GM12878 (cell line): ENCODE data around the gene ABHD14A. TPM values are rescaled to one million over a fixed set of nuclear protein-coding genes. Genes with fewer than 3 reads are reported as not detected.
A peak's percentile ranks its signal among the peaks of the same experiment; 100 is the strongest.

ENCODE experiments used
- ATAC-seq: fragments of 200-7000 bp; cut with Tn5 transposase; 3 replicates; pipeline ENCODE4 v1.9.1; 2020; ENCODE audit warnings: mild to moderate bottlenecking, moderate library complexity
- BruUV-seq: library from RNA; stranded (reverse); fragments of 400-500 nt; replicated peaks from 2 replicates; lab custom pipeline; 2021; lab: Mats Ljungman, UMichigan
- CTCF ChIA-PET: fragments of 300-600 bp; sonication (Branson Sonifier 250); formaldehyde crosslinking; extraction: SDS; loops from one replicate; lab custom pipeline; 2021; ENCODE audit warnings: inconsistent platforms; lab: Yijun Ruan, JAX
- POLR2A ChIA-PET: fragments of 350-600 bp; formaldehyde crosslinking; extraction: SDS; loops from one replicate; lab custom pipeline; 2021; ENCODE audit warnings: inconsistent platforms; lab: Charles Lee
- RAD21 ChIA-PET: fragments of 300-600 bp; sonication (Branson Sonifier 250); formaldehyde crosslinking; loops from one replicate; lab custom pipeline; 2023; ENCODE audit warnings: antibody characterized with exemption; ENCODE audit not compliant: unreplicated experiment; lab: Charles Lee
- SMC1A ChIA-PET: fragments of 300-600 bp; sonication (Branson Sonifier 250); formaldehyde crosslinking; loops from one replicate; lab custom pipeline; 2023; ENCODE audit not compliant: unreplicated experiment, uncharacterized antibody; lab: Charles Lee
- DNase-seq: peaks from one replicate; pipeline ENCODE4 v3.0.0-alpha.2; 2011; ENCODE audit warnings: low read depth, low spot score
- FAIRE-seq: peaks from 3 replicates; lab custom pipeline; 2011; peaks lifted over from hg19 to GRCh38; lab: Jason Lieb, UNC
- H2AFZ ChIP-seq: 2 replicates; pipeline ENCODE4 v1.6.0; 2011; ENCODE audit warnings: low read depth, low read length, control low read depth; ENCODE audit not compliant: control insufficient read depth
- H3K27ac ChIP-seq: 2 replicates; pipeline ENCODE4 v1.5.1; 2011; ENCODE audit warnings: control low read depth; ENCODE audit not compliant: control insufficient read depth, insufficient read depth
- H3K27me3 ChIP-seq, 2 experiments: replicated peaks in 1 of 2; 2 replicates each; pipeline versions ENCODE4 v1.6.0 to v1.6.1; 2011; ENCODE audit warnings: low read length in 1 of 2; ENCODE audit not compliant: control insufficient read depth in 2 of 2, insufficient read depth in 2 of 2
- H3K36me3 ChIP-seq, 2 experiments: 2 replicates each; pipeline ENCODE4 v1.5.1; 2011; ENCODE audit warnings: low read length in 1 of 2; ENCODE audit not compliant: control insufficient read depth in 2 of 2, insufficient read depth in 2 of 2
- H3K4me1 ChIP-seq: 2 replicates; pipeline ENCODE4 v1.6.1; 2011; ENCODE audit warnings: mild to moderate bottlenecking, low read length, moderate library complexity, mixed read lengths; ENCODE audit not compliant: control insufficient read depth, insufficient read depth
- H3K4me2 ChIP-seq: 2 replicates; pipeline ENCODE4 v1.6.0; 2011; ENCODE audit warnings: control low read depth; ENCODE audit not compliant: control insufficient read depth, insufficient read depth
- H3K4me3 ChIP-seq: fragments of 200-600 bp; sonication (generic); 2 replicates; pipeline ENCODE4 v1.5.1; 2016
- H3K79me2 ChIP-seq: 2 replicates; pipeline ENCODE4 v1.6.0; 2011; ENCODE audit warnings: low read length; ENCODE audit not compliant: control insufficient read depth, insufficient read depth
- H3K9ac ChIP-seq: 2 replicates; pipeline ENCODE4 v1.8.0; 2011; ENCODE audit warnings: low read length, control low read depth, mixed read lengths; ENCODE audit not compliant: control insufficient read depth, insufficient read depth
- H3K9me3 ChIP-seq: replicated peaks from 3 replicates; pipeline ENCODE4 v1.5.1; 2011; ENCODE audit warnings: mild to moderate bottlenecking, low read length; ENCODE audit not compliant: control insufficient read depth, insufficient read depth
- H4K20me1 ChIP-seq: 2 replicates; pipeline ENCODE4 v1.6.0; 2011; ENCODE audit not compliant: control insufficient read depth, insufficient read depth
- BACH1 ChIP-seq: fragments of 450-650 bp; IDR thresholded peaks from 2 replicates; pipeline ENCODE4 v1.6.1; 2017; ENCODE audit warnings: mild to moderate bottlenecking, borderline replicate concordance
- CBFB ChIP-seq: IDR thresholded peaks from 2 replicates; pipeline ENCODE4 v1.6.1; 2016; ENCODE audit warnings: antibody characterized with exemption, low read depth
- CREM ChIP-seq: IDR thresholded peaks from 2 replicates; pipeline ENCODE4 v1.6.1; 2014; ENCODE audit warnings: antibody characterized with exemption, low read depth
- E2F4 ChIP-seq: IDR thresholded peaks from 2 replicates; pipeline ENCODE4 v1.6.1; 2012; ENCODE audit warnings: low read depth, low read length, improper control_type of control experiment
- ESRRA ChIP-seq: IDR thresholded peaks from 2 replicates; pipeline ENCODE4 v1.6.1; 2012; ENCODE audit warnings: mild to moderate bottlenecking, low read length, improper control_type of control experiment
- HDAC6 ChIP-seq: fragments of 200-600 bp; sonication (generic); IDR thresholded peaks from one replicate; pipeline ENCODE4 v1.8.0; 2017; ENCODE audit warnings: antibody characterized with exemption; ENCODE audit not compliant: unreplicated experiment
- HDGF ChIP-seq: fragments of 450-650 bp; IDR thresholded peaks from 2 replicates; pipeline ENCODE4 v1.6.1; 2016; ENCODE audit warnings: antibody characterized with exemption
- JUND ChIP-seq: IDR thresholded peaks from 2 replicates; pipeline ENCODE4 v1.6.1; 2012; ENCODE audit warnings: low read depth, mild to moderate bottlenecking, low read length, improper control_type of control experiment, moderate library complexity
- MEF2A ChIP-seq: IDR thresholded peaks from 2 replicates; pipeline ENCODE4 v1.6.1; 2011; ENCODE audit warnings: low read depth, mild to moderate bottlenecking, low read length, moderate library complexity; ENCODE audit not compliant: insufficient read depth
- RCOR1 ChIP-seq: conservative IDR thresholded peaks from 2 replicates; pipeline ENCODE4 v1.6.1; 2012; ENCODE audit warnings: low read depth, low read length, improper control_type of control experiment
- RUNX3 ChIP-seq: IDR thresholded peaks from 2 replicates; pipeline ENCODE4 v1.6.1; 2012; ENCODE audit warnings: low read length, inconsistent platforms
- SKIL ChIP-seq: fragments of 450-650 bp; IDR thresholded peaks from 2 replicates; pipeline ENCODE4 v1.6.1; 2017; ENCODE audit warnings: mild to moderate bottlenecking, low read depth, inconsistent platforms; ENCODE audit not compliant: poor library complexity, severe bottlenecking
- SUZ12 ChIP-seq: fragments of 200-600 bp; sonication (generic); IDR thresholded peaks from one replicate; pipeline ENCODE4 v1.6.1; 2018; ENCODE audit warnings: antibody characterized with exemption, mild to moderate bottlenecking; ENCODE audit not compliant: unreplicated experiment
- TCF12 ChIP-seq: IDR thresholded peaks from 2 replicates; pipeline ENCODE4 v1.6.1; 2011; ENCODE audit warnings: low read depth, mild to moderate bottlenecking, low read length
- WRNIP1 ChIP-seq: IDR thresholded peaks from 2 replicates; pipeline ENCODE4 v1.6.1; 2011; ENCODE audit warnings: low read depth, low read length, improper control_type of control experiment, borderline replicate concordance
- ZBTB33 ChIP-seq: fragments of 450-650 bp; IDR thresholded peaks from 2 replicates; pipeline ENCODE4 v1.6.1; 2017; ENCODE audit warnings: mild to moderate bottlenecking
- WGBS: methylation state at CpG from one replicate; pipeline ENCODE4 v1.1.6; 2016; ENCODE audit warnings: low lambda C conversion rate; ENCODE audit not compliant: insufficient replicate concordance, insufficient coverage; ENCODE audit errors: missing lambda C conversion rate; 5-methylcytosine and 5-hydroxymethylcytosine counted together
- in situ Hi-C: fragments of 300-500 bp; cut with MboI; formaldehyde crosslinking; loops from 9 replicates; pipeline ENCODE4 v1.14.3; 2018; ENCODE audit warnings: mixed read lengths
- intact Hi-C: fragments of 100-400 bp; cut with micrococcal nuclease; formaldehyde crosslinking; loops from one replicate; pipeline ENCODE4 v1.14.2; 2022; ENCODE audit not compliant: unreplicated experiment
- polyA plus RNA-seq, 11 experiments: library from polyadenylated mRNA; depleted of rRNA in 4 of 11; unstranded in 6 of 11; stranded (reverse) in 5 of 11; fragments of >200 nt; fragmentation: Nextera tagmentation in 4 of 11; fragmentation: Illumina TruSeq in 1 of 11; extraction: Ambion mirVana in 4 of 11; extraction: Trizol in 1 of 11; gene quantifications; 1 replicate in 1 of 11; 2 replicates in 10 of 11; pipeline versions ENCODE4 v1.2.1 to v1.2.3, GENCODE V29; 2011 to 2016; ENCODE audit warnings: inconsistent platforms in 2 of 11, missing spikeins in 2 of 11, low read depth in 1 of 11
- total RNA-seq, 4 experiments: library from RNA; depleted of rRNA in 3 of 4; stranded (reverse); fragments of >200 nt in 3 of 4; fragmentation: Illumina TruSeq in 1 of 4; extraction: Trizol in 1 of 4; gene quantifications; 2 replicates each; pipeline versions ENCODE4 v1.2.1 to v1.2.3, GENCODE V29; 2013 to 2021

ABHD14A gene
- total and polyA plus RNA-seq, 10 of the 15 experiments (the other 5 are each of a cell fraction or from before 2014, with no cell fraction given), result 1.2 to 27.0 (median 7.9) TPM

- TF ChIP-seq HDGF (peak; percentile 94), RUNX3 (peak; percentile 51), WRNIP1 (no peak), CREM (no peak), BACH1 (peak; percentile 64; the same call in 1 of the 2 replicates)
- TF ChIP-seq, all 136 proteins: peak for 25
Observed at GRCh38 chr3:51974963-51975851, at the start of gene ABHD14A (continued).

GRCh38 chr3:51927061-51927977 is 47.5 kb upstream of the ABHD14A start:
- POLR2A ChIA-PET, result no interaction called here
- FAIRE-seq (no peak), DNase-seq (no peak), ATAC-seq (no peak)
- CTCF ChIA-PET, result no interaction called here
- Histone ChIP-seq H3K4me2 (no peak overlapping the region), H2AFZ (no peak overlapping the region), H3K9me3 (no peaks in the 10 kb centered on the region), H3K4me1 (no peaks in the 10 kb centered on the region), H3K4me3 (no peak overlapping the region), H4K20me1 (no peaks in the 10 kb centered on the region), H3K27ac (no peak overlapping the region), H3K9ac (no peak overlapping the region), H3K79me2 (no peaks in the 10 kb centered on the region), H3K36me3 (no peaks in the 10 kb centered on the region; a peak in 1 of 4 replicates), H3K27me3 (no peaks in the 10 kb centered on the region)
- no TSS peak for BruUV-seq
- WGBS, result 56% methylated on average over 5 of the region's 5 CpGs
- RAD21 ChIA-PET, result no interaction called here
- in situ Hi-C loops (no loop called here), intact Hi-C loops (no loop called here)
- SMC1A ChIA-PET, result no interaction called here
- TF ChIP-seq SUZ12 (no peak), SKIL (no peak), ESRRA (no peak), MEF2A (no peak), CBFB (no peak), E2F4 (no peak), ZBTB33 (no peak), TCF12 (no peak), RCOR1 (no peak), HDAC6 (no peak), JUND (no peak)
